ENCODE measurements around the gene TRPV5. TPM values are rescaled to one million over a fixed set of nuclear protein-coding genes. Genes with fewer than 3 reads are reported as not detected.

The TRPV5 gene
- total RNA-seq, 2 experiments from 2014 or later, result not detected

DNA sequence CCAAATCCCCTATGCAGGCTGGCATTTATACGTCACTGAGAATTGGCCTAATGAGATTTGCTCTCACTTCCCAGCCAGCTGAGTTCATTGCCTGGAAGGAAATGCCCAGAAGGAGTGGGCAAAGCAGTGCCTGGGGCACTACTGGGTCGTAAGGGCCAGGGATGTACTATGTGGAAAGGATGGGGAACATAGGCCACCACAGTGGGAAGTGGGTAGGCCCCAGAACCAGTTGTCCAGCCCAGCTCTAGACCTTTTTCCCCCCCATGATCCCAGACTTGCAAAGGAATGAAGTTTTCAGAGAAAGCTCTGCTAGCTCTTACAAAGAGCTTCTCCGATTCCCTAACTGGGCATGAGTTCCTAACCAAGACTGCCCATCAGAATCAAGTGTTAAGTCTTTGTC is 13.9 kb downstream of the TRPV5 start:
- no peak overlapping the region for H3K27ac Mint-ChIP-seq
- DNase-seq (no peak), ATAC-seq (no peak)
- intact Hi-C loops (cut with DNase I, micrococcal nuclease), result no loop called here
- POLR2A ChIA-PET, result no interaction called here
- no peak overlapping the region for H3K4me3 Mint-ChIP-seq
- peaks cover 6% of the 10 kb centered on the region for H3K27me3 Mint-ChIP-seq
- CTCF ChIA-PET, result interaction anchor here (1.7 kb wide), 1 partner anchor 9 kb away, joined by 6 read pairs; no protein-coding TSS in a partner anchor
- no peaks in the 10 kb centered on the region for H3K4me1 Mint-ChIP-seq
- H3K36me3 Mint-ChIP-seq (ENCODE audit: low read depth), result no peaks in the 10 kb centered on the region
- no peaks in the 10 kb centered on the region for H3K9me3 Mint-ChIP-seq (ENCODE audit: low read depth)

DNA sequence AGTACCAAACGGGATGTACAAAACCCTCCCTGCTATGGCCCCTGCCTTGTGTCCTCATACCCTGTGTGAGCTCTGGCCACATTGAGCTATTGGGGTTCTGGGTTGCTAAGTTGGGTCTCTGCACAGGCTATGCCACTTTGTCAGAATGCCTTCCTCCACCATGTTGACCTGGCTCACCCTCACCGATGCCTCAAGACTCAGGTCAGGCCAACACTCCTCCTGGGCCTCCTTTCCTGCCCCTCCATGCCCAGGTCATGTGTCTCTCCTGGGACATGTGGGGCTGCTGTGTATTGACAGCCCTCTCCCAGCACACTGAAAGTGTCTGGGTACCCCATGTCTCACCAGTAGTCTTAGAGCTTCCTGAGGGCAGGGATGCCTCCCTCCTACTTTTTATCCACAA is 14.6 kb downstream of the TRPV5 start:
- Mint-ChIP-seq H3K4me3 (no peak overlapping the region), H3K36me3 (ENCODE audit: low read depth) (no peaks in the 10 kb centered on the region), H3K9me3 (ENCODE audit: low read depth) (no peaks in the 10 kb centered on the region), H3K27ac (no peak overlapping the region), H3K27me3 (peaks cover 7% of the 10 kb centered on the region), H3K4me1 (no peaks in the 10 kb centered on the region)
- no peak for DNase-seq
- ATAC-seq, result no peak
- POLR2A ChIA-PET, result no interaction called here
- CTCF ChIA-PET, result interaction anchor here (0.7 to 1.7 kb wide), 2 partner anchors 9 to 14 kb away, joined by 3 to 6 read pairs; partner anchors contain the start of gene TRPV5
- intact Hi-C loops (cut with DNase I, micrococcal nuclease), result no loop called here

DNA sequence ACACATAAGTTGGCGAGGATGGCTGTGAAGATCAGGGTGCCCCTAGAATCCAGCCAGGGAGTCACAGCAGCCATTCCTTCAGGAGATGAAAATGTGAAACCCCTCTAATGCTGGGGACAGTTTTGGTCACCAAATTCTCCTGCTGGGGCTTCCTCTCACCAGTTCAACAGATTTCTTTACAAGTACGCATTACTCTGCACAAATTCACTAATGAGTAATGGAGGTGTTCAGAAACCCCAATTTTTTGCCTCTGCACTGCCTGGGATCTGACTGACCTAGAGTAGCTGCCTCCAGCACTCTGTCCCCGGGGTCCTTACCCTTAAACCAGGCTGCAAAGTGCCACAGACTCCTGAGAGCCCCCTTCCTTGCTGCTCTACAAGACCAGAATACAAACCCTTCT is 16.1 kb downstream of the TRPV5 start:
- no peak overlapping the region for H3K4me3 Mint-ChIP-seq
- H3K36me3 Mint-ChIP-seq (ENCODE audit: low read depth), result no peaks in the 10 kb centered on the region
- no peaks in the 10 kb centered on the region for H3K9me3 Mint-ChIP-seq (ENCODE audit: low read depth)
- H3K27ac Mint-ChIP-seq, result no peak overlapping the region
- intact Hi-C loops (cut with DNase I, micrococcal nuclease), result no loop called here
- no peak for DNase-seq
- H3K27me3 Mint-ChIP-seq, result peaks cover 8% of the 10 kb centered on the region
- ChIA-PET POLR2A (no interaction called here), CTCF (no interaction called here)
- H3K4me1 Mint-ChIP-seq, result no peaks in the 10 kb centered on the region
- no peak for ATAC-seq

DNA sequence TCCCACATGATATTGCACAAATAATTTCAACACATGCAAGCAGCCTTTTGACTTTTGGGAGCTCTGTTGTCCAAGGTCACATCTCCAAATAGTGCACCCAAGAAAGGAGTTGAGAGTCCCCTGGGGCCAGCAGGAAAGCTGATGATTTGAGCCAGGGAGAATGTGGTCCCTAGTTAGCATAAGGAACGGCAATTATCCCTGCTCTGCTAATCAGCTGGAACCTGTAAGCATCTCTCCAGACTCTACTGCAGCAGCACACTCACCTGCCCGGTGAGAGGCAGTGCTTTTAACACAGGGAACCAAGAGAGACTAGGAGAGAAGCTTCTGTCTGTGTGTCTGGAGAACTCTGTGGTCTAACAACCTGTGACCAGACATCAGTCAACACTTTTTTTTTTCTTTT is 17.0 kb downstream of the TRPV5 start:
- no peak for ATAC-seq
- POLR2A ChIA-PET, result no interaction called here
- CTCF ChIA-PET, result interaction anchor here (0.6 to 0.7 kb wide), 2 partner anchors 292 to 1116 kb away, joined by 3 read pairs; no protein-coding TSS in a partner anchor
- H3K36me3 Mint-ChIP-seq (ENCODE audit: low read depth), result no peaks in the 10 kb centered on the region
- no peak overlapping the region for H3K4me3 Mint-ChIP-seq
- no peaks in the 10 kb centered on the region for H3K4me1 Mint-ChIP-seq
- intact Hi-C loops (cut with DNase I, micrococcal nuclease), result no loop called here
- H3K9me3 Mint-ChIP-seq (ENCODE audit: low read depth), result no peaks in the 10 kb centered on the region
- H3K27me3 Mint-ChIP-seq, result peaks cover 13% of the 10 kb centered on the region
- no peak for DNase-seq
- no peak overlapping the region for H3K27ac Mint-ChIP-seq

DNA sequence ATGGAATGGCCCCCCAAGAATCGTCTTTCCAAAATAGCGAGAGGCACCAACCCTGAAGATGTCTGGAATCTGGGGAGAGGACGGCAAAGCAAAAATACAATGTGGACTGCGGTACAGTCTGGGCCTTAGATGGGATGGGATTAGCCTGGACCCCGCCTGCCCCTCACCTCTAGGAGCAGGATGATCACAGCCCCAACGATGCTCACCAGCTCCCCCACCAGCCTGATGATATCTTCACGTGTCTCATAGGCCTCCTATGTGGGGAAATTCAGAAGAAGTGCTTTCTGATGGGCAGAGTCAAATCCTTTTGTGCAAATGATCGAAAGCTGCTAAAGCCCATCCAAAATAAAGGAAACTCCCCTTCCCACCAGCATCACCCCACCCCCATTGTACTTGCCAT is 18.2 kb downstream of the TRPV5 start:
- POLR2A ChIA-PET, result no interaction called here
- intact Hi-C loops (cut with DNase I, micrococcal nuclease), result no loop called here
- no peak overlapping the region for H3K4me3 Mint-ChIP-seq
- DNase-seq, result no peak
- H3K36me3 Mint-ChIP-seq (ENCODE audit: low read depth), result no peaks in the 10 kb centered on the region
- H3K9me3 Mint-ChIP-seq (ENCODE audit: low read depth), result no peaks in the 10 kb centered on the region
- CTCF ChIA-PET, result no interaction called here
- H3K27me3 Mint-ChIP-seq, result peaks cover 16% of the 10 kb centered on the region
- no peak for ATAC-seq
- H3K4me1 Mint-ChIP-seq, result no peaks in the 10 kb centered on the region
- H3K27ac Mint-ChIP-seq, result no peak overlapping the region

DNA sequence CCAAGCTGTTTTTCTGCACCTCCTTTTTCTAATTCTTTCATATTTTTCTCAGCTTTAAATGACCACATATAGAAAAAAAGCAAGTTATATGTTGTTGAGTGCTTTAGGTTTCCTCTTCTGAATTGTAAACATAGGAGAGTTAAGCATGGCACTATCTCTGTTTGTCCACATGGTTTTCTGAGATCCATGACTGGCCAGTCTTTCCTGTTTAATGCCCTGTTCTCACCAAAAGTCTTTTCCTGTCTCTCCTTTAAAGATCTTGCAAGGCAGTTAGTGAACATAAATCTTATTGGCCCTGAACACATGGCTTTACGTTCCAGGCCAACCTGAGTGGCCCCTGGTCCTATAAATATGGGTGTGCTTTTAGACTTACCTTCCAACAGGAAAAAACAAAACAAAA is 19.4 kb downstream of the TRPV5 start:
- Mint-ChIP-seq H3K9me3 (ENCODE audit: low read depth) (no peaks in the 10 kb centered on the region), H3K27me3 (peaks cover 16% of the 10 kb centered on the region), H3K4me1 (no peaks in the 10 kb centered on the region), H3K27ac (no peak overlapping the region), H3K36me3 (ENCODE audit: low read depth) (no peaks in the 10 kb centered on the region), H3K4me3 (no peak overlapping the region)
- DNase-seq, result no peak
- POLR2A ChIA-PET, result no interaction called here
- intact Hi-C loops (cut with DNase I, micrococcal nuclease), result no loop called here
- no peak for ATAC-seq
- CTCF ChIA-PET, result no interaction called here

DNA sequence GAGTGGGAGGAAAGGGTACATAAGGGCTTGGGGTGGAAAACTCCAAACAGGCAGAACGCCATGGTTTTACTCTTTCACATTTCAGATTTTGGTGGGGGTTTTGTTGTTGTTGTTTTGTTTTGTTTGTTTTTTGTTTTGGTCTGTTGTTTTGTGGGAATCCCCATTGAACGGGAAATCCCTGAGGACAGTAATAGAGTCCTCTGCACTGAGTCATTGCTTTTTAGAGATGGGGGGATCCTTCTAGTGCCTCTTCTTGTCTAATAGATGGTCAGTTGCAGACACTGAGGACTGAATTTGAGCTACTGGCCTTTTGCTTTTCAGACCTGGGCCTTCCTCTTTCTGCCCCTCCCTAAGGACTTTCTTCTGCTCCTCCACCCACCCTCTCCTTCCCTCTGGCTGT is 20.0 kb downstream of the TRPV5 start:
- no peak for ATAC-seq

DNA sequence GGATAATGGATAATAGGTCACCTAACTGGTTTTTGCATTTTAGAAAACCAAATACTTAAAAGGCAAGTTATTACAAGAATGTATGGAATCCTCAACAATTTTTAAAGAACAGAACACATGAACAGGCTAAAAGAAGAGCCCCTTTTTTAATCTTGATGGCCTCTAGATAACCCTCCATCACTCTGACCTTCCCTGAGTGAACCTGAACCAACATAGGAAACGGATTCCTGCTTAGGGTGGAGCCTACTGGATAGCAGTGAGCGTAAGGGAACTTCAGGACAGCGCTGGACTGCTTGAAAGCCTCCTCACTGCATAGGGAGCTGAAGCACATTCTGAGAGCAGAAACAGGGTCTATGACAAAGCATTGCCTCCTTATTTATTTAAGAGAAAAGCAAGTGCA is 20.5 kb downstream of the TRPV5 start:
- ATAC-seq (no peak), DNase-seq (no peak)
- CTCF ChIA-PET, result no interaction called here
- intact Hi-C loops (cut with DNase I, micrococcal nuclease), result no loop called here
- H3K27ac Mint-ChIP-seq, result no peak overlapping the region
- peaks cover 16% of the 10 kb centered on the region for H3K27me3 Mint-ChIP-seq
- no peaks in the 10 kb centered on the region for H3K9me3 Mint-ChIP-seq (ENCODE audit: low read depth)
- H3K4me1 Mint-ChIP-seq, result no peaks in the 10 kb centered on the region
- POLR2A ChIA-PET, result no interaction called here
- H3K36me3 Mint-ChIP-seq (ENCODE audit: low read depth), result no peaks in the 10 kb centered on the region
- no peak overlapping the region for H3K4me3 Mint-ChIP-seq

More for the DNA sequence above, 20.0 kb downstream of the TRPV5 start:
- Mint-ChIP-seq H3K27ac (no peak overlapping the region), H3K9me3 (ENCODE audit: low read depth) (no peaks in the 10 kb centered on the region), H3K4me3 (no peak overlapping the region), H3K4me1 (no peaks in the 10 kb centered on the region), H3K27me3 (peaks cover 20% of the 10 kb centered on the region), H3K36me3 (ENCODE audit: low read depth) (no peaks in the 10 kb centered on the region)
- no peak for DNase-seq
- POLR2A ChIA-PET, result no interaction called here
- intact Hi-C loops (cut with DNase I, micrococcal nuclease), result no loop called here
- CTCF ChIA-PET, result no interaction called here

DNA sequence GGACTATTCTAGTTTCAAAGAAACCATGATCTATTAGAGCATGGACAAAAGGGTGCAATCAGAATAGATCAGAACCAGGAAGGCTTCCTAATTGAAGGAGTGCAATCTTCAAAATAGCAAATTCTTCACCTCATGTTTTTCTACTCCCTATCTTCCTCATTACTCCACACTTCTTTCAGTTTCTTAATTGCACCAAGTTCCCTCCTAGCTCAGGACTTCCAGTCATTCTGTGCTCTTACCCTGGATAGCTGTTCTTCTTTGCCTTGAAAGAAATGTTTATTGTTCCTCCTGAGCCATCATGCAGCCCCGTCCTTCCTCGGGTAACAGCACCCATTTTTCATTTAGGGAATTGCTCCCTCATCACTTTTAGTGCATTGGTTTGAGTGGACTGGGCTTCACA is 23.1 kb downstream of the TRPV5 start:
- no peak for DNase-seq
- no peak overlapping the region for H3K27ac Mint-ChIP-seq
- ChIA-PET POLR2A (no interaction called here), CTCF (interaction anchor here (1.5 to 1.7 kb wide), 2 partner anchors 9 to 93 kb away, joined by 5 to 6 read pairs; no protein-coding TSS in a partner anchor)
- no peaks in the 10 kb centered on the region for H3K36me3 Mint-ChIP-seq (ENCODE audit: low read depth)
- no peaks in the 10 kb centered on the region for H3K4me1 Mint-ChIP-seq
- H3K4me3 Mint-ChIP-seq, result no peak overlapping the region
- H3K9me3 Mint-ChIP-seq (ENCODE audit: low read depth), result no peaks in the 10 kb centered on the region
- intact Hi-C loops (cut with DNase I, micrococcal nuclease), result no loop called here
- ATAC-seq, result no peak
- peaks cover 22% of the 10 kb centered on the region for H3K27me3 Mint-ChIP-seq

DNA sequence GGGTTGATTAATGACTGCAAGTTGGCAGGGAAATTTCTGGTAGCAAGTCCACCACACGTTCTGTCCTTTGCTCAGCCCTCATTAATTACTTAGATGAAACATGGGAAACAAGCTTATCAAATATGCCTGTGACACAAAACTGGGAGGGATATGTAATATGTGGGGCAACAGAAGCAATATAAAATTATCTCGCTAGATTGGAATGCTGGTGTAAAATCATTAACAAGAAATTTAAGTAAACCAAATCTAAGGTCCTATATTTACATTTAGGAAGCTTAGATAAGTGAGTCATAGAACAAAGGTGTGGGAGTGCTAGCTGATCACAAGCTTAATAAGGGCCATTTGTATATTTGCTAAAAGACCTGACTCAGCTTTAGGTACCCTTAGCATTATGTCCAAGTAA is 23.5 kb downstream of the TRPV5 start:
- ChIA-PET POLR2A (interaction anchor here (0.7 kb wide), 1 partner anchor 37 kb away, joined by 3 read pairs; no protein-coding TSS in a partner anchor), CTCF (interaction anchor here (1.5 to 1.7 kb wide), 2 partner anchors 10 to 94 kb away, joined by 5 to 6 read pairs; no protein-coding TSS in a partner anchor)
- Mint-ChIP-seq H3K27me3 (peaks cover 22% of the 10 kb centered on the region), H3K4me3 (no peak overlapping the region), H3K9me3 (ENCODE audit: low read depth) (no peaks in the 10 kb centered on the region), H3K36me3 (ENCODE audit: low read depth) (no peaks in the 10 kb centered on the region), H3K27ac (no peak overlapping the region), H3K4me1 (no peaks in the 10 kb centered on the region)
- ATAC-seq (no peak), DNase-seq (no peak)
- intact Hi-C loops (cut with DNase I, micrococcal nuclease), result no loop called here

DNA sequence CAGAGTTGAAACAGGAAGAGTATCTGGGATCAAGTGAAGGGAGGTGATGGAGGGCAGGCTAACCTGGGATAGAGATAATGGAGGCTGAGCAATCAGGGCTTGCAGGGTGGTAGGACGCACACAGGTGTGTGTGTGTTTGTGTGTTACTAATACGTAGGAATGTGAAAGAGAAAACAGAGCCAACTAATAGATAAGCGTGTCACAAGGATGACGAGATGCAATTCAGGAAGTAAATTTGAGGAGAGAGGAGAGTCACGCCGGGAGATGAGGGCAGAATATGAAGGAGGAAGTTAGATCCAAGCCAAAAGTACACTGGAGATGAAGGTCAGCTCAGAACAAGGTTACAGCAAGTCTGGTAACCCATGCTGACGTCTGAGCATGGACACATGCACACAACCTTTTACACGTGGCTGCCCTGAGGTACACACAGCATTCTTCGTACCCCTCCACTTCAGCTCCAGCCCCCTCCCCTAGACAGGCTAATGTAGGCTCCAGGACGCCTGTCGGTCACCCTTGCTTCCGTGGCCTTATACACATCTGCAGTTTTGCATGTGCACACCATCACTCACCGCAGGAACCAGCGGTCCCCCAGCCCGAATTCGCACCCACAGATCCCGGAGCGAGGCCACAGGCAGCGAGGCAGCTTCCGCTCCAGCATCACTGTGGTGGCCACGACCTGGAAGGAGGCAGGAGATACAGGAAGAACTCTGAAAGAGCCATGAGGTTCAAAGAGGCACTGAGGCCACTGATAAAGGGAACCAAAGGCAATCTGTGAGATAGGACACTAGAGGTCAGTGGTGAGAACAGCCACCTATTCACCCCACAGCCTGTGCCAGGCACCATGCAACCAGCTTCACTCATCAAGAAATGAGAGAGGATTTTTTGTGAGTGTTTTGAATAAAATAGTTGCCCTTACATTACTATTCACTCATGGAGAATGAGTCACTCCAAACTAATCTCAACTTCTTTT is 24.3 kb downstream of the TRPV5 start:
- peak; percentile 51 for ATAC-seq
- H3K36me3 Mint-ChIP-seq (ENCODE audit: low read depth), result no peaks in the 10 kb centered on the region
- POLR2A ChIA-PET, result interaction anchor here (0.7 kb wide), 1 partner anchor 38 kb away, joined by 3 read pairs; no protein-coding TSS in a partner anchor

DNA sequence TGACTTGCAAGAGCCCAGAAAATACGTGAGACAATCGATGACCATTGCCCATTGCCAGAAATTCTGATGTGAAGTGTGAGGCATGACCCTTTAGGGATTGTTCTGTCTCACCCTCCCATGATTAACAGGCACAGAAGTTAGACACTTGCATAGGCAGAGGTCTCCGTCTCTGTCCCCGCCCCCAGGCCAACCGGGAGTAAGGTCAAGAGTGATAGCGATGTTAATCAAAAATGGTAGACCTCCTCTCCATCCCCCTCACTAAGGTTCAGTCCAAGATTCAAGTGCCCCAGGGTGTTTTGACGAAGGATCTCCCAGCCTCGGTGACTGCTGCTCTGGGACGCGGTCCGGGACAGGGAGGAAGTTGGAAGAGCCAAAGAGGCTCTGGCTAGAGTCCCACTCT is 25.3 kb downstream of the TRPV5 start:
- POLR2A ChIA-PET, result no interaction called here
- Mint-ChIP-seq H3K4me1 (no peaks in the 10 kb centered on the region), H3K9me3 (ENCODE audit: low read depth) (no peaks in the 10 kb centered on the region), H3K27me3 (peaks cover 19% of the 10 kb centered on the region), H3K4me3 (no peak overlapping the region), H3K36me3 (ENCODE audit: low read depth) (no peaks in the 10 kb centered on the region), H3K27ac (no peak overlapping the region)
- CTCF ChIA-PET, result no interaction called here
- no peak for DNase-seq
- intact Hi-C loops (cut with DNase I, micrococcal nuclease), result no loop called here
- no peak for ATAC-seq

More for the DNA sequence above, 24.3 kb downstream of the TRPV5 start:
- CTCF ChIA-PET, result interaction anchor here (0.5 to 1.7 kb wide), 4 partner anchors 11 to 723 kb away, joined by 3 to 6 read pairs (median 4); no protein-coding TSS in a partner anchor
- intact Hi-C loops (cut with DNase I, micrococcal nuclease), result no loop called here
- no peak overlapping the region for H3K27ac Mint-ChIP-seq
- H3K9me3 Mint-ChIP-seq (ENCODE audit: low read depth), result no peaks in the 10 kb centered on the region
- H3K4me1 Mint-ChIP-seq, result no peaks in the 10 kb centered on the region
- peaks cover 22% of the 10 kb centered on the region for H3K27me3 Mint-ChIP-seq
- H3K4me3 Mint-ChIP-seq, result no peak overlapping the region
- DNase-seq, result no peak
